Liver (tissue), 3 donors: ENCODE data around the gene PCDHA7.

Source experiments
- EGR1 ChIP-seq, 2 donors: IDR thresholded peaks; 2 replicates each; pipeline ENCODE4 v1.6.1; 2016 to 2018; ENCODE audit warnings: antibody characterized with exemption in 2 of 2, low read depth in 2 of 2
- FOXA1 ChIP-seq: IDR thresholded peaks from 2 replicates; pipeline ENCODE4 v1.6.1; 2016; ENCODE audit warnings: antibody characterized with exemption
- FOXA2 ChIP-seq: IDR thresholded peaks from 2 replicates; pipeline ENCODE4 v1.6.1; 2016; ENCODE audit warnings: antibody characterized with exemption
- HNF4A ChIP-seq, 2 donors: conservative IDR thresholded peaks; 2 replicates each; pipeline ENCODE4 v1.6.1; 2016; ENCODE audit warnings: antibody characterized with exemption in 2 of 2, mild to moderate bottlenecking in 2 of 2
- RAD21 ChIP-seq, 2 donors: IDR thresholded peaks; 2 replicates each; pipeline ENCODE4 v1.6.1; 2016; ENCODE audit warnings: antibody characterized with exemption in 2 of 2, mild to moderate bottlenecking in 2 of 2
- RXRA ChIP-seq, 2 donors: IDR thresholded peaks; 2 replicates each; pipeline ENCODE4 v1.6.1; 2017 to 2018; ENCODE audit warnings: antibody characterized with exemption in 2 of 2, mild to moderate bottlenecking in 1 of 2
- SP1 ChIP-seq: IDR thresholded peaks from 2 replicates; pipeline ENCODE4 v1.6.1; 2018; ENCODE audit warnings: antibody characterized with exemption, mild to moderate bottlenecking
- TAF1 ChIP-seq: conservative IDR thresholded peaks from 2 replicates; pipeline ENCODE4 v1.6.1; 2016; ENCODE audit warnings: antibody characterized with exemption, mild to moderate bottlenecking
- YY1 ChIP-seq: IDR thresholded peaks from 2 replicates; pipeline ENCODE4 v1.6.1; 2016; ENCODE audit warnings: antibody characterized with exemption, mild to moderate bottlenecking
- TF ChIP-seq, protein P1 (sequence below): fragments of 150-350 bp; IDR thresholded peaks from 2 replicates; pipeline ENCODE4 v1.5.1; 2017; ENCODE audit warnings: improper control_type of control experiment, low read depth, low read length; ENCODE audit not compliant: missing input control
- TF ChIP-seq, protein P2 (sequence below): IDR thresholded peaks from 2 replicates; pipeline ENCODE4 v1.6.1; 2016; ENCODE audit warnings: antibody characterized with exemption, mild to moderate bottlenecking
- TF ChIP-seq, protein P3 (sequence below): IDR thresholded peaks from 2 replicates; pipeline ENCODE4 v1.6.1; 2016; ENCODE audit warnings: antibody characterized with exemption
- TF ChIP-seq, protein P4 (sequence below): IDR thresholded peaks from 2 replicates; pipeline ENCODE4 v1.6.1; 2016; ENCODE audit warnings: antibody characterized with exemption
- donor health status: healthy.
- donor health status: healthy.

DNA sequence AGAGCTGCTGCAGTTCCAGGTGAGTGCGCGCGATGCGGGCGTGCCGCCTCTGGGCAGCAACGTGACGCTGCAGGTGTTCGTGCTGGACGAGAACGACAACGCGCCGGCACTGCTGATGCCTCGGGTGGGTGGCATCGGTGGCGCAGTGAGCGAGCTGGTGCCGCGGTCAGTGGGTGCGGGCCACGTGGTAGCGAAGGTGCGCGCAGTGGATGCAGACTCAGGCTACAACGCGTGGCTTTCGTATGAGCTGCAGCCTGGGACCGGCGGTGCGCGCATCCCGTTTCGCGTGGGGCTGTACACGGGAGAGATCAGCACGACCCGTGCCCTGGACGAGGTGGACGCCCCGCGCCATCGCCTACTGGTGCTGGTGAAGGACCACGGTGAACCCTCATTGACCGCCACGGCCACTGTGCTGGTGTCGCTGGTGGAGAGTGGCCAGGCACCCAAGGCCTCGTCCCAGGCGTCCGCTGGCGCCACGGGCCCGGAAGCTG, 31.2 kb upstream of the PCDHA7 start:
- TF ChIP-seq TAF1 (no peak), EGR1 (IDR thresholded peaks at IDR 0.05; ENCODE audit: low read depth in 2 of 2) (no peak), FOXA2 (no peak), SP1 (no peak), YY1 (no peak), RXRA (IDR thresholded peaks at IDR 0.05) (no peak), FOXA1 (no peak), HNF4A (conservative IDR thresholded peaks at IDR 0.05) (no peak), RAD21 (IDR thresholded peaks at IDR 0.05) (no peak)
- TF ChIP-seq, protein P1, sequence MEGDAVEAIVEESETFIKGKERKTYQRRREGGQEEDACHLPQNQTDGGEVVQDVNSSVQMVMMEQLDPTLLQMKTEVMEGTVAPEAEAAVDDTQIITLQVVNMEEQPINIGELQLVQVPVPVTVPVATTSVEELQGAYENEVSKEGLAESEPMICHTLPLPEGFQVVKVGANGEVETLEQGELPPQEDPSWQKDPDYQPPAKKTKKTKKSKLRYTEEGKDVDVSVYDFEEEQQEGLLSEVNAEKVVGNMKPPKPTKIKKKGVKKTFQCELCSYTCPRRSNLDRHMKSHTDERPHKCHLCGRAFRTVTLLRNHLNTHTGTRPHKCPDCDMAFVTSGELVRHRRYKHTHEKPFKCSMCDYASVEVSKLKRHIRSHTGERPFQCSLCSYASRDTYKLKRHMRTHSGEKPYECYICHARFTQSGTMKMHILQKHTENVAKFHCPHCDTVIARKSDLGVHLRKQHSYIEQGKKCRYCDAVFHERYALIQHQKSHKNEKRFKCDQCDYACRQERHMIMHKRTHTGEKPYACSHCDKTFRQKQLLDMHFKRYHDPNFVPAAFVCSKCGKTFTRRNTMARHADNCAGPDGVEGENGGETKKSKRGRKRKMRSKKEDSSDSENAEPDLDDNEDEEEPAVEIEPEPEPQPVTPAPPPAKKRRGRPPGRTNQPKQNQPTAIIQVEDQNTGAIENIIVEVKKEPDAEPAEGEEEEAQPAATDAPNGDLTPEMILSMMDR = no peak
- TF ChIP-seq, protein P2, sequence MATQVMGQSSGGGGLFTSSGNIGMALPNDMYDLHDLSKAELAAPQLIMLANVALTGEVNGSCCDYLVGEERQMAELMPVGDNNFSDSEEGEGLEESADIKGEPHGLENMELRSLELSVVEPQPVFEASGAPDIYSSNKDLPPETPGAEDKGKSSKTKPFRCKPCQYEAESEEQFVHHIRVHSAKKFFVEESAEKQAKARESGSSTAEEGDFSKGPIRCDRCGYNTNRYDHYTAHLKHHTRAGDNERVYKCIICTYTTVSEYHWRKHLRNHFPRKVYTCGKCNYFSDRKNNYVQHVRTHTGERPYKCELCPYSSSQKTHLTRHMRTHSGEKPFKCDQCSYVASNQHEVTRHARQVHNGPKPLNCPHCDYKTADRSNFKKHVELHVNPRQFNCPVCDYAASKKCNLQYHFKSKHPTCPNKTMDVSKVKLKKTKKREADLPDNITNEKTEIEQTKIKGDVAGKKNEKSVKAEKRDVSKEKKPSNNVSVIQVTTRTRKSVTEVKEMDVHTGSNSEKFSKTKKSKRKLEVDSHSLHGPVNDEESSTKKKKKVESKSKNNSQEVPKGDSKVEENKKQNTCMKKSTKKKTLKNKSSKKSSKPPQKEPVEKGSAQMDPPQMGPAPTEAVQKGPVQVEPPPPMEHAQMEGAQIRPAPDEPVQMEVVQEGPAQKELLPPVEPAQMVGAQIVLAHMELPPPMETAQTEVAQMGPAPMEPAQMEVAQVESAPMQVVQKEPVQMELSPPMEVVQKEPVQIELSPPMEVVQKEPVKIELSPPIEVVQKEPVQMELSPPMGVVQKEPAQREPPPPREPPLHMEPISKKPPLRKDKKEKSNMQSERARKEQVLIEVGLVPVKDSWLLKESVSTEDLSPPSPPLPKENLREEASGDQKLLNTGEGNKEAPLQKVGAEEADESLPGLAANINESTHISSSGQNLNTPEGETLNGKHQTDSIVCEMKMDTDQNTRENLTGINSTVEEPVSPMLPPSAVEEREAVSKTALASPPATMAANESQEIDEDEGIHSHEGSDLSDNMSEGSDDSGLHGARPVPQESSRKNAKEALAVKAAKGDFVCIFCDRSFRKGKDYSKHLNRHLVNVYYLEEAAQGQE = no peak
- TF ChIP-seq, protein P3, sequence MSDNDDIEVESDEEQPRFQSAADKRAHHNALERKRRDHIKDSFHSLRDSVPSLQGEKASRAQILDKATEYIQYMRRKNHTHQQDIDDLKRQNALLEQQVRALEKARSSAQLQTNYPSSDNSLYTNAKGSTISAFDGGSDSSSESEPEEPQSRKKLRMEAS = no peak
- TF ChIP-seq, protein P4, sequence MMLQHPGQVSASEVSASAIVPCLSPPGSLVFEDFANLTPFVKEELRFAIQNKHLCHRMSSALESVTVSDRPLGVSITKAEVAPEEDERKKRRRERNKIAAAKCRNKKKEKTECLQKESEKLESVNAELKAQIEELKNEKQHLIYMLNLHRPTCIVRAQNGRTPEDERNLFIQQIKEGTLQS = no peak
